BE2C (cell line): ENCODE measurements around the gene DISC1. TPM values are rescaled to one million over a fixed set of nuclear protein-coding genes. Genes with fewer than 3 reads are reported as not detected.

ENCODE experiments used
- DNase-seq: peaks from one replicate; pipeline ENCODE4 v3.0.0-alpha.2; 2020
- H3K27me3 ChIP-seq: fragments of 250-450 bp; sonication (Bioruptor Pico); 2 replicates; pipeline ENCODE4 v1.5.1; 2020; ENCODE audit warnings: mild to moderate bottlenecking
- H3K36me3 ChIP-seq: fragments of 250-450 bp; sonication (Bioruptor Pico); 2 replicates; pipeline ENCODE4 v1.5.1; 2020; ENCODE audit warnings: mild to moderate bottlenecking
- H3K4me1 ChIP-seq: fragments of 250-450 bp; sonication (Bioruptor Pico); 2 replicates; pipeline ENCODE4 v1.5.1; 2020
- H3K4me3 ChIP-seq: 2 replicates; pipeline ENCODE4 v1.5.1; 2011; ENCODE audit warnings: low read depth, low read length
- H3K9me3 ChIP-seq: fragments of 250-450 bp; sonication (Bioruptor Pico); 2 replicates; pipeline ENCODE4 v1.5.1; 2020
- polyA plus RNA-seq: library from polyadenylated mRNA; unstranded; fragments of >200 nt; gene quantifications from one replicate; pipeline ENCODE4 v1.2.1, GENCODE V29; 2012; ENCODE audit warnings: low read depth, missing spikeins; ENCODE audit not compliant: insufficient read length, insufficient read depth
- TF ChIP-seq, protein P1 (sequence below): IDR thresholded peaks from 2 replicates; pipeline ENCODE4 v1.5.1; 2012; ENCODE audit warnings: mild to moderate bottlenecking, low read depth, low read length

Gene DISC1
- 2.1 TPM for polyA plus RNA-seq

- H3K9me3 ChIP-seq = no peaks in the 10 kb centered on the region
- H3K27me3 ChIP-seq = no peaks in the 10 kb centered on the region
- peak; percentile 90 for DNase-seq
- peak within 1 kb of the TSS; percentile 90 for H3K4me3 ChIP-seq
- peaks cover 2% of the 10 kb centered on the region; the same call in 1 of the 2 replicates for H3K4me1 ChIP-seq
- H3K36me3 ChIP-seq = no peaks in the 10 kb centered on the region
- TF ChIP-seq, protein P1, sequence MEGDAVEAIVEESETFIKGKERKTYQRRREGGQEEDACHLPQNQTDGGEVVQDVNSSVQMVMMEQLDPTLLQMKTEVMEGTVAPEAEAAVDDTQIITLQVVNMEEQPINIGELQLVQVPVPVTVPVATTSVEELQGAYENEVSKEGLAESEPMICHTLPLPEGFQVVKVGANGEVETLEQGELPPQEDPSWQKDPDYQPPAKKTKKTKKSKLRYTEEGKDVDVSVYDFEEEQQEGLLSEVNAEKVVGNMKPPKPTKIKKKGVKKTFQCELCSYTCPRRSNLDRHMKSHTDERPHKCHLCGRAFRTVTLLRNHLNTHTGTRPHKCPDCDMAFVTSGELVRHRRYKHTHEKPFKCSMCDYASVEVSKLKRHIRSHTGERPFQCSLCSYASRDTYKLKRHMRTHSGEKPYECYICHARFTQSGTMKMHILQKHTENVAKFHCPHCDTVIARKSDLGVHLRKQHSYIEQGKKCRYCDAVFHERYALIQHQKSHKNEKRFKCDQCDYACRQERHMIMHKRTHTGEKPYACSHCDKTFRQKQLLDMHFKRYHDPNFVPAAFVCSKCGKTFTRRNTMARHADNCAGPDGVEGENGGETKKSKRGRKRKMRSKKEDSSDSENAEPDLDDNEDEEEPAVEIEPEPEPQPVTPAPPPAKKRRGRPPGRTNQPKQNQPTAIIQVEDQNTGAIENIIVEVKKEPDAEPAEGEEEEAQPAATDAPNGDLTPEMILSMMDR = no peak
These were observed at the start of gene DISC1 for GRCh38 chr1:231626535-231626950. Gene DISC1, plus strand, starts transcription at chr1:231626790. Its CDS starts 78 bp downstream, at chr1:231626868.

- TF ChIP-seq, protein P1 = no peak
- no peaks in the 10 kb centered on the region for H3K9me3 ChIP-seq
These were observed 49.5 kb upstream of the DISC1 start for GRCh38 chr1:231576804-231577718.

DNA sequence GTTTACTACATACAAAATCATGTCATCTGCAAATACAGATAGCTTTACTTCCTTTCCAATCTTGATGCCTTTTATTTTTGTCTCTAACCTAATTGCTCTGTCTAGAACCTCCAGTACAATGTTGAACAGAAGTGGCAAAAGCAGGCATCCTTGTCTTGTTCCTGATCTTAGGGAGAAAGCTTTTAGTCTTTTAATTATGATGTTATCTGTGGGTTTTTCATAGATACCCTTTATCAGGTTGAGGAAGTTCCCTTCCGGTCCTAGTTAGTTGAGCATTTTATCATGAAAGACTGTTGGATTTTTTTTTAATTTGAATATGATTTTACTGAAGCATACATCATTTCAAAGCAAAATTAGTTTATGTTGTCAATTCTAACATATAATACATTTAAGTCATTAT, 45.7 kb upstream of the DISC1 start:
- no peak for DNase-seq
- Histone ChIP-seq H3K4me3 (no peak overlapping the region), H3K27me3 (no peaks in the 10 kb centered on the region), H3K36me3 (no peaks in the 10 kb centered on the region), H3K4me1 (peaks cover 11% of the 10 kb centered on the region), H3K9me3 (no peaks in the 10 kb centered on the region)
- TF ChIP-seq, protein P1 = no peak

More at GRCh38 chr1:231576804-231577718, 49.5 kb upstream of the DISC1 start:
- DNase-seq = no peak
- Histone ChIP-seq H3K27me3 (no peaks in the 10 kb centered on the region), H3K4me1 (peaks cover 2% of the 10 kb centered on the region), H3K36me3 (no peaks in the 10 kb centered on the region), H3K4me3 (no peak overlapping the region)

DNA sequence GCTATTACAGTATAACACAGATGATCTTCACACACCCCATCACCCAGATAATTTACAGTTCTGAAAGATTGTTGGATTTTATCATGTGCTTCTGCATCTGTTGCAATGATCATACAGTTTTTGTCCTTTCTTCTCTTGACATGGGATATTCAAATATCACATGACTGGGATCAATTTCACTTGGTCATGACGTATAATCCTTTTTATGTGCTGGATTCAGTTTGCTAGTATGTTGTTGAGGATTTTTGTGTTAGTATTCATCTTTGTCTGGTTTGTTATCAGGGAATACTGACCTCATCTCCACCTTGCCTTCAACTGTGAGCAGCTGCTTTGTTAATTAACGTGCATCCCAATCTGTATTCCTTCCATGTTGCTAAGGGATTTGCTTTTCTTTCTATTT, 44.7 kb upstream of the DISC1 start:
- H3K4me3 ChIP-seq = no peak overlapping the region
- TF ChIP-seq, protein P1 = no peak
- H3K4me1 ChIP-seq = peaks cover 11% of the 10 kb centered on the region
- DNase-seq = no peak
- H3K27me3 ChIP-seq = no peaks in the 10 kb centered on the region
- no peaks in the 10 kb centered on the region for H3K36me3 ChIP-seq
- H3K9me3 ChIP-seq = no peaks in the 10 kb centered on the region

DNA sequence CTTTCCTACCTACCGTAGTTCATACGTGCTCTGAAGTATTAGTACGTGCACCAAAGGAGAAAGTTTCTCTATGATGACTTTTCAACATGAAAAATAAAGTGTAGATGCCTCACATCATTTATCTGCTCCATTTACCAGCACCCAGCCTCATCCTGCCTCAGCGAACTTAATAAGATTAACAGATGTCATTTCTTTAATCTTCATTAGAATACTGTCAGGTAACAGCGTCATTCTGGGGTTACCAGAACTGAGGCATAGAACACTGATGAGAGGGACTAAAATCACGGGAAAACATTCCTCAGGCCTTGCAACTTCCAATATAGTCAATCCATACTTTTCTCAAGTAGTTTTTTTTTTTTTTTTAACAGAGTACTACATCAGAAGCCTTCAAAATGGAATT, 43.2 kb upstream of the DISC1 start:
- no peak for DNase-seq
- Histone ChIP-seq H3K36me3 (no peaks in the 10 kb centered on the region), H3K4me3 (no peak overlapping the region), H3K27me3 (no peaks in the 10 kb centered on the region), H3K4me1 (peaks cover 11% of the 10 kb centered on the region), H3K9me3 (no peaks in the 10 kb centered on the region)
- TF ChIP-seq, protein P1 = no peak

GRCh38 chr1:231584117-231584516, 42.5 kb upstream of the DISC1 start:
- Histone ChIP-seq H3K27me3 (no peaks in the 10 kb centered on the region), H3K4me1 (peaks cover 11% of the 10 kb centered on the region), H3K4me3 (no peak overlapping the region), H3K9me3 (no peaks in the 10 kb centered on the region), H3K36me3 (no peaks in the 10 kb centered on the region)
- peak; percentile 28 for DNase-seq
- TF ChIP-seq, protein P1 = peak; percentile 53
